Astrocyte (in vitro differentiated cells and primary cell): ENCODE measurements around the gene LILRB3.

Experiments
- EZH2 ChIP-seq: IDR thresholded peaks from 2 replicates; pipeline ENCODE4 v1.6.1; 2012; ENCODE audit warnings: mild to moderate bottlenecking, low read length, inconsistent platforms; ENCODE audit not compliant: insufficient read depth
- TF ChIP-seq, protein P1 (sequence below): IDR thresholded peaks from 2 replicates; pipeline ENCODE4 v1.5.1; 2011; ENCODE audit warnings: low read depth, mild to moderate bottlenecking, inconsistent platforms, low read length, moderate library complexity; ENCODE audit not compliant: insufficient read depth

DNA sequence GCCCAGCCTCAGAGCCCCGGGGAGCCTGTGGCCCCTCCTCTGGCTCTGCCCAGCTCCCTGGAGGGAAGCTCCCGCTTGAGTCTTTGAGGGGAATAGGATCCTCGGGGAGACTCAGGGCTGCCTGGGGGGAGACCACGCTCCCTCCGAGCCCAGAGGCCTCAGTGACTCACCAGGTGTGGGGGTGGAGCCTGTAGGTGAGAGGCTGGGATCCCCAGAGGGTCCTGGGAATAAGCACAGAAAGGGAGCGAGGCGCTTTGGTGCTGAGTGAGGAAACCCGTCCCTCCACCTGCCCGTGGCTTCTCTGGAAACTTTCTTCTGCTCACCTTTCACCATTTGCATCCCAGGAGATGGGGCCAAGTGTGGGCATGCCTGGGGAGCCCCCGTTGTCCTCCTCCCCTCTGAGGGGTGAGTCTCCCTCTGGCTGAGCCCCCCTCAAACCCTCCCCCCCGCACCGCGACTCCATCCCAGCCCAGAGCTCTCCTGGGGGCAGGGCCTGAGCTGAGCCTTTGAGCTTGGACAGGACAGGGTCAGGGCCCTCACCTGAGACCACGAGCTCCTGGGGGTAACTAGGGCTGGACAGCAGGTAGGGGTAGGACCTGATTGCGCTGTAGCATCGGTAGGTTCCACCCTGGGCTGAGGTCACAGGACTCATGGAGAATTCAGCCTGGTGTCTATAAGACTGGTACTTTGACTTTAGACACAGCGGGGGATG, 31.5 kb upstream of the LILRB3 start:
- TF ChIP-seq, protein P1, sequence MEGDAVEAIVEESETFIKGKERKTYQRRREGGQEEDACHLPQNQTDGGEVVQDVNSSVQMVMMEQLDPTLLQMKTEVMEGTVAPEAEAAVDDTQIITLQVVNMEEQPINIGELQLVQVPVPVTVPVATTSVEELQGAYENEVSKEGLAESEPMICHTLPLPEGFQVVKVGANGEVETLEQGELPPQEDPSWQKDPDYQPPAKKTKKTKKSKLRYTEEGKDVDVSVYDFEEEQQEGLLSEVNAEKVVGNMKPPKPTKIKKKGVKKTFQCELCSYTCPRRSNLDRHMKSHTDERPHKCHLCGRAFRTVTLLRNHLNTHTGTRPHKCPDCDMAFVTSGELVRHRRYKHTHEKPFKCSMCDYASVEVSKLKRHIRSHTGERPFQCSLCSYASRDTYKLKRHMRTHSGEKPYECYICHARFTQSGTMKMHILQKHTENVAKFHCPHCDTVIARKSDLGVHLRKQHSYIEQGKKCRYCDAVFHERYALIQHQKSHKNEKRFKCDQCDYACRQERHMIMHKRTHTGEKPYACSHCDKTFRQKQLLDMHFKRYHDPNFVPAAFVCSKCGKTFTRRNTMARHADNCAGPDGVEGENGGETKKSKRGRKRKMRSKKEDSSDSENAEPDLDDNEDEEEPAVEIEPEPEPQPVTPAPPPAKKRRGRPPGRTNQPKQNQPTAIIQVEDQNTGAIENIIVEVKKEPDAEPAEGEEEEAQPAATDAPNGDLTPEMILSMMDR = no peak
- TF ChIP-seq EZH2 = no peak
